Activated CD8-positive, alpha-beta memory T cell treated with anti-CD3 and anti-CD28 coated beads for 4 hours (primary cell): ENCODE measurements around the gene COX5A.
"Not testable (repeated sequence)": the region's sequence is repeated elsewhere in the genome, so short reads cannot be mapped to it uniquely, and the experiment has no call there.

ENCODE experiments used
- DNase-seq, 2 donors: peaks; one replicate each; pipeline ENCODE4 v3.0.0-alpha.2; 2020; ENCODE audit warnings: low read depth in 2 of 2

Gene COX5A

GRCh38 chr15:74902295-74903075 lies 35.4 kb downstream of the COX5A start:
- no peak for DNase-seq

DNA sequence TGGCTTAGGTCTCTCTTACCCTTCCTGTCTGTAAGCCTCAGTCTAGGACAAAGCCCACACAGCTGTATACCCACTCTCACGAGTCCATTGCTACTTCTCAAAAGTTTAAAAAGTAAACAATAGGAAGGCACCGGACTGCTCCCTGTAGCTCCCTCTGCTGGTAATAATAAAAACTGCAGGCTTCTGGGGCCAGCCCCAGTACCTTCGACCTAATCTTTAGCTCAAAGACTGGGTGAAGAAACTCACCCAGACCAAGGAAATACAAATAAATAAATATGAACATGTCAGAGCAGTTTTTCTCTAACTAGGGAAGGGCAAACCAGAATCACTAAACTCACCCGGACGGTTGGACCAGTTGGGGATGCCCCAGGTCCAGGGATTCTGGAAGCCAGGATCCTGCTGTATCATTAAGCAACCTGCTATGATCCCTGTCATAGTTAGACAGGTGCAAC lies 36.2 kb downstream of the COX5A start:
- peak in 1 of 2 donors; percentile 14 for DNase-seq

GRCh38 chr15:74897300-74897701 lies 40.6 kb downstream of the COX5A start:
- DNase-seq: no peak

DNA sequence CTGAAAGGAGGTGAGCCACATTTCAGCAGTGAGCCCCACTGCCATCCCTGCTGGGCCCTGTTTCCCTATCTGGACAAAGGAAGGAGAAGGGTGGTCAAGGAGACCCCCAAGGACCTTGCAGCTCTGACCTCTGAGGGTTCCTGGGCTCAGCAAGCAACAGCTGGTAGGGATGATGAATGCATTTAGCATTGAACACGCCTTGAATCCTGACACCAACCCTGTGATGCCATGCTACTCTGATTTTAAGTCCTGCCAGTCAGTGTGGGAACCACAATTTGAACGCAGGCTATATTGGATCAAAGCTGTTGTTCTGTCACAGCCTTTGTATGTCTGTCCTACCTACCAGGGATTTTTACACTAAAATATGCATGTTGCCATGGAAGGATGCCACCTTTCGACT lies 41.6 kb downstream of the COX5A start:
- DNase-seq: no peak

GRCh38 chr15:74895830-74896229 lies 42.0 kb downstream of the COX5A start:
- no peak for DNase-seq

DNA sequence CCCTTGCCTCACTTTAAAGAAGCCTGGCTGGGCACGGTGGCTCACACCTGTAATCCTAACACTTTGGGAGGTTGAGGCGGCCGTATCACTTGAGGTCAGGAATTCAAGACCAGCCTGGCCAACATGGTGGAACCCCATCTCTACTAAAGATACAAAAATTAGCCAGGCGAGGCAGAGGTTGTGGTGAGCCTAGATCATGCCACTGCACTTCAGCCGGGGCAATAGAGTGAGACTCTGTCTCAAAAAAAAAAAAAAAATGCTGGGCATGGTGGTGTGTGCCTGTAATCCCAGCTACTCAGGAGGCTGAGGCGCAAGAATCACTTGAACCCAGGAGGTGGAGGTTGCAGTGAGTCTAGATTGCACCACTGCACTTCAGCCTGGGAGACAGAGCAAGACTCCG lies 43.5 kb downstream of the COX5A start:
- not testable (repeated sequence) for DNase-seq

GRCh38 chr15:74893627-74894026 lies 44.2 kb downstream of the COX5A start:
- no peak for DNase-seq

DNA sequence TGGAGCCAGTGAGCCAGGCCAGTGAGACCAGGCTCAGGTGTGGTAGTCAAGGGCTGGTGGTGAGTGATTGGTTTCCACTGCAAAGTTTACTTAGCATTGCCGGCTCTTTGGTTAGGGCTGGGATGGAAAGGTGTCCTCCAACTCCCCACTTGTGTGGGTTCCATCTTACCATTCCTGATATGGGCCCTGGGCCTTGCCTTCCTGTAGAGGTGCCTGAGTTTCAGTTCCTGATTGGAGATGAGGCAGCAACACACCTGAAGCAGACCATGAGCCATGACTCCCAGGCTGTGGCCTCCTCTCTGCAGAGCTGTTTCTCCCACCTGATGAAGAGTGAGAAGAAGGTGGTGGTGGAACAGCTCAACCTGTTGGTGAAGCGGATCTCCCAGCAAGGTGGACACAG lies 44.9 kb downstream of the COX5A start:
- DNase-seq: no peak

GRCh38 chr15:74892313-74892712 lies 45.6 kb downstream of the COX5A start:
- DNase-seq: no peak

DNA sequence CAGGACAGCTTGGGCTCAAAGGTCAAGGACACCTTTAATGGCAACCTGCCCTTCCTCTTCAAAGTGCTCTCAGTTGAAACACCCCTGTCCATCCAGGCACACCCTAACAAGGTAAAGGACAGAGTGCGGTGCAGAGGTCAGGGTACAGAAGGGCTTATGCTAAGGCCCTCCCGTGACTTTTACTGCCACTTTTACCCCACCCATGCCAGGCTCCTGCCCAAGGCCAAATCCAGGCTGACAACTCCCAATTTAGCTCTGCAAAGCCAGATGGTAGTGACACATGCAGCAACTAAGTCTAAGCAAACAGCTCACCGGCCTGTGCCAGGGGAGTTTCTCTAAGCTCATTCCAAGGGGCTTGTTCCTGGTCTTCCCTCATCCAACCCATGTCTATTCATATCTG lies 46.4 kb downstream of the COX5A start:
- no peak for DNase-seq

DNA sequence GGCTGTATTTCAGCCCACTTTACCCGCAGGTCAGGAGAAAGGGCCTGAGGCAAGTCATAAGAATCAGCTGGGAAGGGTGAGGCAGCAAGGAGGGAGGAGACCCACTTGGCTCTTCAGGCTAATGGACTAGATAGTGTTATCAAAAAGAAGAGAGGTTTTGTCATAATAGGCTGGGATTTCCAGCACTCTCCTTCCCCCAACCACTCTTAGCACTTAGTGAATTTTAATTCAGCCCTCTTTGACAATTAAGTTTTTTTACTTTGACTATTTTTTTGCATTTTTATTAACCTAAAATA lies 47.3 kb downstream of the COX5A start:
- DNase-seq: no peak

- DNase-seq: peak; percentile 63 to 75
Observed at GRCh38 chr15:74889883-74890664, 47.8 kb downstream of the COX5A start, which contains the start of gene MPI. Gene MPI (plus strand): TSS chr15:74890042. CDS start chr15:74890074, 32 bp downstream.

- DNase-seq: no peak
Observed at GRCh38 chr15:74889390-74889882, 48.4 kb downstream of the COX5A start.

GRCh38 chr15:74888716-74889115 lies 49.2 kb downstream of the COX5A start:
- DNase-seq: no peak

GRCh38 chr15:74887537-74888193 lies 50.2 kb downstream of the COX5A start:
- DNase-seq: not testable (repeated sequence)

DNA sequence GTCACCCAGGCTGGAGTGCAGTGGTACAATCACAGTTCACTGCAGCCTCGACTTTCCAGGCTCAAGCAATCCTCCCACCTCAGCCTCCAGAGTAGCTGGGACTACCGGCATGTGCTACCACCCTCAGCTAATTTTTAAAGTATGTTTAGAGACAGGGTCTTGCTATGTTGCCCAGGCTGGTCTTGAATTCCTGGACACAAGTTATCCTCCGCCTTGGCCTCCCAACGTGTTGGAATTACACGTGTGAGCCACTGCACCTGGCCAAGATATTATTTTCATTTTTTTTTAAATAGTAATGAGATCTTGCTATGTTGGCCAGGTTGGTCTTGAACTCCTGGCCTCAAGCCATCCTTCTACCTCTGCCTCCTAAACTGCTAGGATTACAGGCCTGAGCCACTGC lies 52.4 kb downstream of the COX5A start:
- DNase-seq: no peak

GRCh38 chr15:74884428-74885223 lies 53.2 kb downstream of the COX5A start:
- no peak for DNase-seq

- DNase-seq: no peak
Observed at GRCh38 chr15:74882528-74882927, 55.3 kb downstream of the COX5A start.

- no peak for DNase-seq
Observed at GRCh38 chr15:74878273-74878672, 59.6 kb downstream of the COX5A start.

GRCh38 chr15:74873756-74874424 lies 64.0 kb downstream of the COX5A start:
- no peak for DNase-seq
